ENCODE results near the gene TBC1D22A.

Gene TBC1D22A

DNA sequence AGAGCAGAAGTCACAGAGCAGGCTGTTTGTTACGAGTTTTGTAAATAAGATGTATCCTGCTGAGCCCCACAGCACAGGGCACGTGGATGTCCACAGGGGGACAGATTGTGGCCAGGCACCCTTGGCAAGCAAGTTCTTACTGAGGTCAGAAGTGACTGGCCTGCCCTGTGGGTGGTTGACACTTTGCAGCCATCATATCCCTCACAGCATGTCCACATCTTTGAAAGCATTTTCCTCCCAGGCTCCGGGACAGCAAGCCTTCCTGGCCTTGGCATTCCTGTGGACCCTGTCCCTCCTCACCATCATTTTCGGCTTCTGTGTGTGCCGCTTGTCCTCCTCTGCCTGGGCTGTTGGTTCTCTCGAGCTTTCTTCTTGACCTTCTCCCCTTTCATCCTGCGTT lies 189.5 kb downstream of the TBC1D22A start:
- Histone ChIP-seq H3K4me2 (ENCODE audit: low read length) (no peak overlapping the region), H3K27me3 (ENCODE audit: insufficient read depth, low read length, poor library complexity) (no peaks in the 10 kb centered on the region), H3K9ac (ENCODE audit: low read length) (no peak overlapping the region), H3K4ac (ENCODE audit: low read depth, low read length) (no peak overlapping the region), H3K27ac (ENCODE audit: low read depth, low read length) (no peak overlapping the region), H4K8ac (ENCODE audit: low read depth, low read length) (no peak overlapping the region), H2AK5ac (ENCODE audit: low read length) (no peak overlapping the region), H3K23ac (ENCODE audit: low read length) (no peak overlapping the region), H2BK15ac (replicated peaks; ENCODE audit: low read depth) (no peak overlapping the region), H2BK5ac (ENCODE audit: low read length) (no peak overlapping the region), H3K4me1 (ENCODE audit: control insufficient read depth, low read depth, low read length) (no peaks in the 10 kb centered on the region), H3K79me1 (ENCODE audit: low read length) (peaks cover 2% of the 10 kb centered on the region), H2BK120ac (ENCODE audit: low read depth, low read length) (no peak overlapping the region), H3K36me3 (ENCODE audit: control insufficient read depth, insufficient read depth, low read length) (no peaks in the 10 kb centered on the region), H4K5ac (ENCODE audit: low read length) (no peak overlapping the region), H3K4me3 (ENCODE audit: low read length) (no peak overlapping the region), H3K79me2 (ENCODE audit: control insufficient read depth, insufficient read depth, low read length) (no peaks in the 10 kb centered on the region), H3K56ac (ENCODE audit: low read length) (no peak overlapping the region), H3K18ac (ENCODE audit: low read length) (no peak overlapping the region)
- no CpG with 5 or more reads among the region's 7 CpGs for WGBS (ENCODE audit: extremely low coverage, insufficient coverage, low lambda C conversion rate)
- DNase-seq, result no peak

DNA sequence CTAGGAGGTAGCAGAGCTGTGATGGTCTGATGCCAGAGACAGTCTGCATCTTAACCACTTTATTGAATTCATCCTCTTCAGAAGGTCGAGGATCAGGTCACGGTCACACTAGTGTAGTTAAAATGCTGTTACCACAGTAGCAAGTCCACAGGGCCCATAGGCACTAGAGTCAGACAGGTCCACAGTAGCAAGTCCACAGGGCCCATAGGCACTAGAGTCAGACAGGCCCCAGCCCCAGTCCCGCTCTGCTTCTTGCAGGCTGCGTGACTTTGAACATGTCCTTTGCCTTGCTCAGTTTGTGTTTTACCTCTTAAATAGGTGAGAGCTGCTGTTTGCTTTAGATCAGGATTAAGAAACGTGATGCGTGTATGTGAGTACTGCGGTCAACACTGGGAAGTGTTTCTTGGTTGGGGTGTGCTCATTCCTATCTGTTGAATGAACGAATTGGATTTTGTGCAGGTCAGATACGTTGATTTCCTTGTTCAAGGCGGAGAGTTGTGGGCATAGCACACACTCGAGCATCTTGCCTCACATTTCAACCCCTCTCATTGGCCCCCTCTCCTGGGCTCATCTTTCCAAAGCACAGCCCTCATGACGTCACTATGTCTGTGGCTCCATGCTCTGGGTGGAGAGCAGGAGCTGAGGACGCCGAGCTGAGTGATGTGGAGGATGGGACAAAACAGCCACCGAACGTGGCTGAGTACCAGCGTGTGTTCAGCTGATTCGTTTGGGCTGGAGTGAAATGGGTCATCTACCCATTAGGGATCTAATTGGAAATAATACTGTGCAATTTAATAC lies 191.7 kb downstream of the TBC1D22A start:
- Histone ChIP-seq H2AK5ac (ENCODE audit: low read length) (no peak overlapping the region), H3K79me2 (ENCODE audit: control insufficient read depth, insufficient read depth, low read length) (no peaks in the 10 kb centered on the region), H3K4me2 (ENCODE audit: low read length) (no peak overlapping the region), H4K8ac (ENCODE audit: low read depth, low read length) (no peak overlapping the region), H3K9ac (ENCODE audit: low read length) (no peak overlapping the region), H2BK5ac (ENCODE audit: low read length) (no peak overlapping the region), H4K5ac (ENCODE audit: low read length) (no peak overlapping the region), H2BK15ac (replicated peaks; ENCODE audit: low read depth) (no peak overlapping the region), H3K4ac (ENCODE audit: low read depth, low read length) (no peak overlapping the region), H3K27me3 (ENCODE audit: insufficient read depth, low read length, poor library complexity) (no peaks in the 10 kb centered on the region), H3K18ac (ENCODE audit: low read length) (no peak overlapping the region), H3K4me3 (ENCODE audit: low read length) (no peak overlapping the region), H3K56ac (ENCODE audit: low read length) (no peak overlapping the region), H3K23ac (ENCODE audit: low read length) (no peak overlapping the region), H3K4me1 (ENCODE audit: control insufficient read depth, low read depth, low read length) (no peaks in the 10 kb centered on the region), H2BK120ac (ENCODE audit: low read depth, low read length) (no peak overlapping the region), H3K36me3 (ENCODE audit: control insufficient read depth, insufficient read depth, low read length) (no peaks in the 10 kb centered on the region), H3K27ac (ENCODE audit: low read depth, low read length) (no peak overlapping the region), H3K79me1 (ENCODE audit: low read length) (peaks cover 2% of the 10 kb centered on the region)
- no CpG with 5 or more reads among the region's 18 CpGs for WGBS (ENCODE audit: extremely low coverage, insufficient coverage, low lambda C conversion rate)
- peak; percentile 65 for DNase-seq

DNA sequence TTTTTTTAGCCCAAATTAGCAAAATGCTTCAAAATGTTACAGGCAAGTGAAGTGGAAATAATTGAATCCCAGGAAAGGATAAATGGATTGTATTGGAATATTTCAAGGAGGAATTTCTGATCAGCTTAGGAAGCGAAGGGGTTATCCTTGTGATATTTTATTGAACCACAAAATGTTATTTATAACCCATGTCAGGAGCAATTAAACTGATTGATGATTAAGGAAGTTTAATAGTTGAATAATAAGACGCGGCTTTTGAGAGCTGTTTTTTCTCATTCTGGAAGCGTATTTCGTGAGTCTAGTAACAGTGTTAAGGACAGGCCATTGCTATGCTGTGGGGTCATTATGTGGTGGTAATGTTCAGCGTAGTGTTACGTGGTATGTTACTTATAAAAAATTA lies 192.3 kb downstream of the TBC1D22A start:
- Histone ChIP-seq H3K56ac (ENCODE audit: low read length) (no peak overlapping the region), H3K36me3 (ENCODE audit: control insufficient read depth, insufficient read depth, low read length) (no peaks in the 10 kb centered on the region), H3K4me3 (ENCODE audit: low read length) (no peak overlapping the region), H4K5ac (ENCODE audit: low read length) (no peak overlapping the region), H3K79me2 (ENCODE audit: control insufficient read depth, insufficient read depth, low read length) (no peaks in the 10 kb centered on the region), H2BK5ac (ENCODE audit: low read length) (no peak overlapping the region), H4K8ac (ENCODE audit: low read depth, low read length) (no peak overlapping the region), H3K18ac (ENCODE audit: low read length) (no peak overlapping the region), H2BK120ac (ENCODE audit: low read depth, low read length) (no peak overlapping the region), H3K27me3 (ENCODE audit: insufficient read depth, low read length, poor library complexity) (no peaks in the 10 kb centered on the region), H2AK5ac (ENCODE audit: low read length) (no peak overlapping the region), H3K4me2 (ENCODE audit: low read length) (no peak overlapping the region), H3K79me1 (ENCODE audit: low read length) (peaks cover 2% of the 10 kb centered on the region), H3K27ac (ENCODE audit: low read depth, low read length) (no peak overlapping the region), H2BK15ac (replicated peaks; ENCODE audit: low read depth) (no peak overlapping the region), H3K23ac (ENCODE audit: low read length) (no peak overlapping the region), H3K4ac (ENCODE audit: low read depth, low read length) (no peak overlapping the region), H3K4me1 (ENCODE audit: control insufficient read depth, low read depth, low read length) (no peaks in the 10 kb centered on the region), H3K9ac (ENCODE audit: low read length) (no peak overlapping the region)
- WGBS (ENCODE audit: extremely low coverage, insufficient coverage, low lambda C conversion rate), result 100% methylated on average over 3 of the region's 7 CpGs
- no peak for DNase-seq

DNA sequence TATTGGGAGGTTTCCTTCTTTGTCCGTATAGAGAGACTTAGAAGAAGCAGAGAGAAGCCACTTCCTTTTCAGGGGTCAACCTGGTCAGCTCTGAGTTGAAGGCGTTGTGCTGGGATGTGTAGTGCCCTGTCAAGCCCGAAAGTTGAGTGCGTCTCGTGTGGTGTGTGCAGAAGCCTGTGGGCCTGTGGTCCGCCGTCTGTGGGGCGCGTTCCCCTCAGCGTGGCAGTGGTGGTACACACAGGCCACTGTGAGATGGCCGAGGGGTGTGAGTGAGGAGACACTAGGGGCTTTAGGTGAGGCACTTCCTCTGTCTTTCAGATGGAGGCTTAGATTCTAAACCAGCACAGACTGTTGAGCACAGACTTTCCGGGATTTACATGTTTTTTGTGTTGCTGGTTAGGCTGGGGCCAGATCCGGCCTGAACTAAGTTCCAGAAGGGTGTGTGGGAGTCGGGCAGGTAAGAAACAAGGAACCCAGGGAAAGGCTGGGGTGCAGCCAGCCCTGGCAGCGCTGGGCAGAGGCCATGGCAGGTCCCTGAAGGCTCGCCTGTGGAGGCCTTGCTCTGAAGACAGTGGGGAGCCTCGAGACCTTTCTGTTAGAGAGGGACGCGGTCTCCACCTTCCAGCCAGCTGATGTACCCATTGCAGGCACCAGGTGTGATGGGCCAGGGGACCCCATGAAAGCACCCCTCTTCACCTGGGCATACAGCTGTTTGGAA lies 194.2 kb downstream of the TBC1D22A start:
- Histone ChIP-seq H3K9ac (ENCODE audit: low read length) (no peak overlapping the region), H3K27me3 (ENCODE audit: insufficient read depth, low read length, poor library complexity) (no peaks in the 10 kb centered on the region), H3K4me3 (ENCODE audit: low read length) (no peak overlapping the region), H3K27ac (ENCODE audit: low read depth, low read length) (no peak overlapping the region), H3K56ac (ENCODE audit: low read length) (no peak overlapping the region), H3K23ac (ENCODE audit: low read length) (no peak overlapping the region), H3K4me2 (ENCODE audit: low read length) (no peak overlapping the region), H3K4ac (ENCODE audit: low read depth, low read length) (no peak overlapping the region), H3K36me3 (ENCODE audit: control insufficient read depth, insufficient read depth, low read length) (no peaks in the 10 kb centered on the region), H2BK15ac (replicated peaks; ENCODE audit: low read depth) (no peak overlapping the region), H3K79me1 (ENCODE audit: low read length) (no peaks in the 10 kb centered on the region), H2BK5ac (ENCODE audit: low read length) (no peak overlapping the region), H2AK5ac (ENCODE audit: low read length) (no peak overlapping the region), H4K8ac (ENCODE audit: low read depth, low read length) (no peak overlapping the region), H2BK120ac (ENCODE audit: low read depth, low read length) (no peak overlapping the region), H3K4me1 (ENCODE audit: control insufficient read depth, low read depth, low read length) (no peaks in the 10 kb centered on the region), H3K18ac (ENCODE audit: low read length) (no peak overlapping the region), H3K79me2 (ENCODE audit: control insufficient read depth, insufficient read depth, low read length) (no peaks in the 10 kb centered on the region), H4K5ac (ENCODE audit: low read length) (no peak overlapping the region)
- no peak for DNase-seq
- no CpG with 5 or more reads among the region's 19 CpGs for WGBS (ENCODE audit: extremely low coverage, insufficient coverage, low lambda C conversion rate)

DNA sequence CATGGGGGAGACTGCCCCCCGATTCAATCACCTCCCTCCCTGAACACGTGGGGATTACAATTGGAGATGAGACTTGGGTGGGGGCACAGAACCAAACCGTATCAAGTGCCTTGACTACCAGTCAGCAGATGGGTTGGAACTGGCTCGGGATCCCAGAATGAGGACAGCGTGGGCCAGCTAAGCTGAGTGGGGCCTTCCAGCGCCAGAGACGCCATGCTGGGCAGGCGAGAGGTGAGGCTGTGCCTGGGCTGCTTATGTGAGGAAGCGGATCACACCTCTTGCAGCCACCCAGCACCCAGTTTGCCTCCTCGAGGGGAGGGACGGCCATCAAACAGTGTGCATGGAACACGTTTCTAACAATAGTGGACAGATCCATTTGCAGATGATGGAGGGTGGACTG lies 195.1 kb downstream of the TBC1D22A start:
- no peak overlapping the region for H3K4me3 ChIP-seq (ENCODE audit: low read length)
- no peak overlapping the region for H2BK15ac ChIP-seq (replicated peaks; ENCODE audit: low read depth)
- WGBS (ENCODE audit: extremely low coverage, insufficient coverage, low lambda C conversion rate), result no CpG with 5 or more reads among the region's 12 CpGs
- no peaks in the 10 kb centered on the region for H3K4me1 ChIP-seq (ENCODE audit: control insufficient read depth, low read depth, low read length)
- no peaks in the 10 kb centered on the region for H3K36me3 ChIP-seq (ENCODE audit: control insufficient read depth, insufficient read depth, low read length)
- H3K4me2 ChIP-seq (ENCODE audit: low read length), result no peak overlapping the region
- H3K18ac ChIP-seq (ENCODE audit: low read length), result no peak overlapping the region
- H2BK5ac ChIP-seq (ENCODE audit: low read length), result no peak overlapping the region
- H3K79me1 ChIP-seq (ENCODE audit: low read length), result no peaks in the 10 kb centered on the region
- H3K4ac ChIP-seq (ENCODE audit: low read depth, low read length), result no peak overlapping the region
- no peak overlapping the region for H3K56ac ChIP-seq (ENCODE audit: low read length)
- H4K5ac ChIP-seq (ENCODE audit: low read length), result no peak overlapping the region
- no peak for DNase-seq
- no peak overlapping the region for H2AK5ac ChIP-seq (ENCODE audit: low read length)
- no peak overlapping the region for H3K9ac ChIP-seq (ENCODE audit: low read length)
- H3K27me3 ChIP-seq (ENCODE audit: insufficient read depth, low read length, poor library complexity), result no peaks in the 10 kb centered on the region
- no peak overlapping the region for H2BK120ac ChIP-seq (ENCODE audit: low read depth, low read length)
- no peak overlapping the region for H3K27ac ChIP-seq (ENCODE audit: low read depth, low read length)
- H3K79me2 ChIP-seq (ENCODE audit: control insufficient read depth, insufficient read depth, low read length), result no peaks in the 10 kb centered on the region
- no peak overlapping the region for H3K23ac ChIP-seq (ENCODE audit: low read length)
- H4K8ac ChIP-seq (ENCODE audit: low read depth, low read length), result no peak overlapping the region

All from mesendoderm (in vitro differentiated cells).